NCI-H1436 (cell line): ENCODE measurements around the gene SPINT1.

Experiments used
- DNase-seq: peaks from one replicate; lab custom pipeline; 2025; lab: John Stamatoyannopoulos, UW

The SPINT1 gene

GRCh38 chr15:40829115-40829514 is 14.7 kb upstream of the SPINT1 start:
- peak; percentile 21 for DNase-seq

DNA sequence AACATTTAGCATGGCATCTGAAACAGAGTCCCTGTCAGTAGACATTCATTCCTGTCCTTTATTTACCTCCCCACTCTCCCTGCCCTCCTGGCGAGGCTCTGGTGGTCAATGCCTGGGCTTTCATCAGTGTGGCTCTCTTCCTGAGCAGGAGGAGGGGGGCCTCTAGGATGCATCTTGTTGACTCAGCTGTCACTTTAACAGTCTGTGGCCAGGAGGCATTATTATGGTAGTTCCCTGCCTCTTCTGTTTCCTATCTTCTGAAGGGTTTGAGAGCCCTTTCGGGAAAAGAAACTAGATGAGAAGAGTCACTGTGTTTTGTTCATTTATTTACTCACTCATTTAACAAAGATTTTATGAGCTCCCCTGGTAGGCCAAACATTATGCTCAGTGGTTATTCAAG is 13.0 kb upstream of the SPINT1 start:
- DNase-seq: peak; percentile 86

DNA sequence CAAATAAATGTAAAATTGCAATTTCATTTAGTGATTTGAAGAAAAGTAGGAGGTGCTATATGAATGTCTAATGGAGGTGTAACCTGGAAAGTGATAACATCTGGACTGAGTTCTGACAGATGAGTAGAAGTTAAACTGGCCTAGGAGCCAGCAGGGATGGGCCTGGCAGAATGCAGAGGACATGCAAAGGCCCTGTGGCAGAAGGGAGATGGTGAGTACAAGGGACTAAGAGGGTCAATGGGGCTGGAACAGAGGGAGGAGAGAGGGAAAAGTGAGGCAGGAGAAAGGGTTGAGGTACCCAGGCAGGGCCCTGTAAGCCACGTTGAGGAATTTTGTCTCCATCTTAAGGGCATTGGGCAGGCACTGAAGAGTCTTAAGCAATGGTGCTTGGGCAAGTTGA is 12.0 kb upstream of the SPINT1 start:
- no peak for DNase-seq

GRCh38 chr15:40832903-40833302 is 10.9 kb upstream of the SPINT1 start:
- no peak for DNase-seq

DNA sequence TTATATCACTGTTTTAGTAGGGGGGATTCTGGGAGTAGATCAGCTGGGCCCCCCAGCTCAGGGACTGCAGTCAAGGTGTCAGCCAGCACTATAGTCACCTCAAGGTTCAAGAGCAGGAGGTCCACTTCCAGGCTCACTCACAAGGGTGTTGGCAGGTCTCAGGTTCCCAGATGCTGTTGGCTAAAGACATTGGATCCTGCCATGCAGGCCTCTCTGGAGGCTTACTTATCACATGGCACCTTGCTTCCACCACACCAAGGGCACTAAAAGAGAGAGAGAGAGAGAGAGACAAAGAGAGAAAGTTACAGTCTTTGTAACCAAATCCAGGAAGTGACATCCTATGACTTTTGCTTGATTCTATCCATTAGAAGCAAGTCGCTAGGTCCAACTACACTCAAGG is 7.8 kb upstream of the SPINT1 start:
- no peak for DNase-seq

DNA sequence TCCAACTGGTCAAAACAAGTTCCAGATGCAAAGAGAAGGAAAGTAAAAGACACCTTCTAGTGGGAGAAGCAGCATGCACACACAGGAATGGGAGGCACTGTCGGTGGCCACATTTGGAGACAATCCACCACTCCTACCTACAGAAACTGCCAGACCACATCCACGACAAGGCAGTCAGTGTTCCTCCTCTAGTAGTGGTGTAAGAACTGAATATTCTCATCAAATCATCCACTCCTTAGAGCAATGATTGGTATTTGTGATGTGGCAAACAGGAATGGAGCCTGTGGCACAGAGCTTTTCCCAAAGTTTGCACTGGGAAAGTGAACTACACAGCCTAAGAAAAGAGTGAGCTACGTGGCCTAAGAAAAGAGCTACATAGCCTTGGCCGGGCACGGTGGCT is 5.1 kb upstream of the SPINT1 start:
- no peak for DNase-seq

- DNase-seq: no peak
Measured at GRCh38 chr15:40841741-40842140, 2.1 kb upstream of the SPINT1 start.

DNA sequence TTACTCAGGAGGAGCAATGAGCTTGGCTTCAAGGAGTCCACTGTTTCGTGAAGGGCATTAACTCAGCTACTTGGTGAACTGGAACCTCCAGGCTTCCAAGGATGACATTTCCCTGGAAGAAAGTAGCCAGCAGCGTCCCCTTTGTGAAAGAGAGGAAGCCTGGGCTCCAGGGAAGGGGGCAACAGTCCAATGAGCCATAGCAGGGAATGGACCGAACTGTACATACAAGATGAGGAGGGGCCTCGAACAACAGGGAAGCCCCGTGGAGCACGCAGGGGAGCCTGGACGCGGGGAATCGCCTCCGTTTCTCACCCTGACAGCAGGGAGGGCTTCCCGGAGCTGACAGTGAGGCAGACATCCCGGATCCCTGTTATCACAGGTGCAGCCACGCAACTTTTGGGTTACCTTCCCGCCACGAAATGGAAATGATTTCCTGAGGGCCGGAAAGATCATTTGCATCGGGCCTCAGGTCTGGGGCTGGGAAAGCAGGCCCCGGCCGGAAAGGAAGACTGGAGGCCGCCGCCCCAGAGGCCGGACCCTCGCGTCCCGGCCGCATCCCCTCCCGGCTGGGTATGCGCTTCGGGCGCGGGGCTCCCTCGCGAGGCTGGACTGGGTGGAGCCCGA is 475 bp upstream of the SPINT1 start:
- no peak for DNase-seq

GRCh38 chr15:40844696-40845030 is 815 bp downstream of the SPINT1 start:
- no peak for DNase-seq

DNA sequence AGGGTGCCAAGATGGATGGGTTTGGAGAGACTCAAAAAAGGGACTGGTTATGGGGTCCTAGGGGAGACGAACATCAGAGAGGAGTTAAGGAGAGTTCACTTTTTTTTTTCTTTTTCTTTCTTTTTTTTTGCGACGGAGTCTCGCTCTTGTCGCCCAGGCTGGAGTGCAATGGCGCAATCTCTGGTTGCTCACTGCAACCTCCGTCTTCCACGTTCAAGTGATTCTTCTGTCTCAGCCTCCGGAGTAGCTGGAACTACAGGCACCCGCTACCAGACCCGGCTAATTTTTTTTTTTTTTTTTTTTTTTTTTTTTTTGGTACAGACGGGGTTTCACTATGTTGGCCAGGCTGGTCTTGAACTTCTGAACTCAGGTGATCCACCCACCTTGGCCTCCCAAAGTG is 1.2 kb downstream of the SPINT1 start:
- no peak for DNase-seq

DNA sequence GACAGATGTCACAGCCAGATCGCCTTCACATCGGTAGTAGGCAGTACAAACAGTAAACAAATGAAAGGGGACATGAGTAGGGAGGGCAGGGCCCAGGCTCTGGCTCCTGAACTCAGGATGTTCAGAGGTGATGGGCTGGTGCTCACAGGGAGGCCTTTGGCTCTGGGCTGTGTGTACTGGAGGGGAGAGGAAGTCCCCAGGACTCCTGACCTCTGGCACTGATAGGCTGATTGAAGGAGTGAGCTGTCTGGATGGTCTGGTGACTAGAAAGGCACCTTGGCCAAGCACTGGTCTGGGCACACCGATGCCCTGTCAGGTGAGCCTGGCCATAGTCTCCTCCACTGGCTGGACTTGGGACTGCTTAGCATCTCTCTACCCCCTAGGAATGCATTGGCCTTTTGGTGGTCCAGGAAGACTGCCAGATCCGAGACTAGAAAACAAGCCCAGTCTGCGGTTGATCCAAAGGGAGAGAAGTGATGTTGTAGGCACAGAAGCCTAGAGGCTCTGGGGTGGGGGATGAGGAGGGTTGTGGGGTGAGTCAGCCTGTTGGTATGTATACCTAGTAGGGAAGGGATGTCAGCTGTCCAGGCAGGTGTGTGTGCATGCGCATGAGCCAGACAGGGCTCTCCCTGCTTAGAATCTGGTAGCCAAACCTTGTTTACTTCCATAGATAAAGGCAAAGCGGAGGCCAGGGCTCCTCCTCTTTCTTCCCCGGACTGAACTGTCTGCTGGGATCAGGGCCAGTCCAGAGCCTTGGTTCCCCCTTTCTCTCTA is 1.9 kb downstream of the SPINT1 start:
- no peak for DNase-seq

DNA sequence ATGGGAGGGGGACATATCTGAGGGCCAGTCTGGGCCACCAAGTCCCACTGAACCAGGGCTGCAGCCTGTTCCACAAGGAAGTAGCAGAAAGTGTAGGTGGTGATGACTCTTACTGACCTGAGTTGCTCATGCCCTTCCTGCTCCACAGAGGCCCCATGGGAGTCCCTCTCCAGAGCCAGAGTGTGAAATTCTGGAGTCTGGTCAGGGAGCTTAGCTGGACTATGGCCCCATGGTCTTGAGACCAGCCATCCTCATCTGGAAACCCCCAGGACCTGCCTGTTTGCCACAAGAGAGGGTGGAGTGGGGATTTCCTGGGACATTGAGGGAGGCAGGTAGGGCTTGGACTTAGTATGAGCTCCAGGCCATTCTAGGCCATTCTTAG is 3.0 kb downstream of the SPINT1 start:
- no peak for DNase-seq

GRCh38 chr15:40847223-40847961 is 3.5 kb downstream of the SPINT1 start:
- DNase-seq: peak; percentile 70

- DNase-seq: no peak
Measured at GRCh38 chr15:40850576-40851112, 6.8 kb downstream of the SPINT1 start.

DNA sequence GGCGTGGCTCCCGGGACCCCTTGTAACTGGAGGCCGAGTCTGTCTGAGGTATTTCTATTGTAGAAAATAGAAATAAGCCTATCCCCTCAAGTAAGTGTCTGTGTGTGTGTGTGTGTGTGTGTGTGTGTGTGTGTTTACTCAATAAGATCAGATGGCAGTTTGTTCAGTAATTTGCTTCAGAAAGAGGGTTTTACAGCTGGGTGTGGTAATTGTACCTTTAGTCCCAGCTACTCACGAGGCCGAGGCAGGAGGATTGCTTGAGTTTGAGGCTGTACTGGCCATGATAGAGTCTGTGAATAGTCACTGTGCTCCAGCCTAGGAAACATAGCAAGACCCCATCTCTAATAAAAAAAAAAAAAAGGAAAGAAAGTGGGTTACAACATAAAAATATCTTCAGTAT is 8.7 kb downstream of the SPINT1 start:
- no peak for DNase-seq

DNA sequence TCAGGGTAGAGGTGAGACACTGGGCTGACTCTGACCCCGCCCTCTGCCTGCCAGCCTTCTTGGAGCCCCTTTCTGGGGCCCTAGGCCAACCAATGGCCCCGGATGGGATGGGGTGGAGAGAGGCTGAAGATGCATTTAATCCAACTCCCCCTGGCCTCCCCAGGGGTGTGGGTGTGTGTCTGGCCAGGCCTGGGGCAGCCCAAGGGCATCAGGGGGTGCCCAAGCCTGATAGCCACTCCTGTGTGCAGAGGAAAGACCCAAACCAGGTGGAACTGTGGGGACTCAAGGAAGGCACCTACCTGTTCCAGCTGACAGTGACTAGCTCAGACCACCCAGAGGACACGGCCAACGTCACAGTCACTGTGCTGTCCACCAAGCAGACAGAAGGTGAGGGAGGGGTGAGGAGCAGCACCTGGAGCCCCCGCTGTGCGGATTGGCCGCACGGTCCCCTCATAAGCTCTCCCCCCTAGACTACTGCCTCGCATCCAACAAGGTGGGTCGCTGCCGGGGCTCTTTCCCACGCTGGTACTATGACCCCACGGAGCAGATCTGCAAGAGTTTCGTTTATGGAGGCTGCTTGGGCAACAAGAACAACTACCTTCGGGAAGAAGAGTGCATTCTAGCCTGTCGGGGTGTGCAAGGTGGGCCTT is 9.5 kb downstream of the SPINT1 start:
- no peak for DNase-seq

DNA sequence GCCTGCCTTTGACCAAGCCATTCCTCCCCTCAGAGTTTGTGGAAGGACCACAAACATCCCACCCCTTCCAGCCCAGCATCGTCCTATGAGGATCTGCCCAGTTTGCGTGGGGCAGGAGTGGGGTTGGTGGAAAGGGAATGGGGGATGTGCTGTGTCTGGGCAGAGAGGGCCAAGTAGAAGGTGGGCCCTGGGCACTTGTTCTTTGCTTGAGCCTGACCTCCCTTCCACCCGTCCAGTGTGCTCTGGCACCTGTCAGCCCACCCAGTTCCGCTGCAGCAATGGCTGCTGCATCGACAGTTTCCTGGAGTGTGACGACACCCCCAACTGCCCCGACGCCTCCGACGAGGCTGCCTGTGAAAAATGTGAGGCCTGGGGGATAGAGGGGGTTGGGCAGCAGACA is 10.3 kb downstream of the SPINT1 start:
- no peak for DNase-seq

GRCh38 chr15:40855706-40856234 is 11.9 kb downstream of the SPINT1 start:
- no peak for DNase-seq

- DNase-seq: no peak
Measured at GRCh38 chr15:40856746-40857145, 12.9 kb downstream of the SPINT1 start.

GRCh38 chr15:40857601-40858341 is 13.9 kb downstream of the SPINT1 start:
- DNase-seq: peak; percentile 71

GRCh38 chr15:40858706-40859105 is 14.9 kb downstream of the SPINT1 start:
- DNase-seq: no peak
